K562 (cell line): ENCODE data around the gene HHEX. TPM values are rescaled to one million over a fixed set of nuclear protein-coding genes. Genes with fewer than 3 reads are reported as not detected.

ENCODE experiments used
- ARID1B ChIP-seq: fragments of 450-650 bp; IDR thresholded peaks from 2 replicates; pipeline ENCODE4 v1.6.1; 2016; ENCODE audit warnings: antibody characterized with exemption, mild to moderate bottlenecking, inconsistent platforms
- CTCF ChIP-seq, 3 experiments: IDR thresholded peaks in 2 of 3; conservative IDR thresholded peaks in 1 of 3; 2 replicates each; pipeline ENCODE4 v1.5.1; 2011 to 2012; ENCODE audit warnings: low read length in 3 of 3, mild to moderate bottlenecking in 3 of 3, control low read depth in 2 of 3, improper control_type of control experiment in 1 of 3, inconsistent platforms in 1 of 3, low read depth in 1 of 3, mixed read lengths in 1 of 3, moderate library complexity in 1 of 3; ENCODE audit not compliant: insufficient read depth in 2 of 3
- CTCFL ChIP-seq: IDR thresholded peaks from 2 replicates; pipeline ENCODE4 v1.6.1; 2011; ENCODE audit warnings: borderline replicate concordance, low read depth, mild to moderate bottlenecking, moderate library complexity, low read length; ENCODE audit not compliant: insufficient read depth, poor library complexity, severe bottlenecking
- E2F5 ChIP-seq: sonication (generic); formaldehyde crosslinking; IDR thresholded peaks from 2 replicates; pipeline ENCODE4 v1.8.0; 2022; ENCODE audit warnings: mild to moderate bottlenecking, missing genetic modification reagents
- ETV5 ChIP-seq: sonication (generic); formaldehyde crosslinking; IDR thresholded peaks from 2 replicates; pipeline ENCODE4 v1.4.0; 2020; ENCODE audit warnings: low read depth, mild to moderate bottlenecking, missing genetic modification reagents
- HDAC6 ChIP-seq: IDR thresholded peaks from 2 replicates; pipeline ENCODE4 v1.6.1; 2012; ENCODE audit warnings: low read depth, mild to moderate bottlenecking, control low read depth, inconsistent platforms, low read length, moderate library complexity
- MGA ChIP-seq: fragments of 450-650 bp; IDR thresholded peaks from 2 replicates; pipeline ENCODE4 v1.6.1; 2016; ENCODE audit warnings: mild to moderate bottlenecking, moderate library complexity
- SUPT5H ChIP-seq: fragments of 450-650 bp; IDR thresholded peaks from 2 replicates; pipeline ENCODE4 v1.6.1; 2016
- ZNF239 ChIP-seq: fragments of 250-450 bp; sonication (Bioruptor Pico); IDR thresholded peaks from 2 replicates; pipeline ENCODE4 v1.4.0; 2020; ENCODE audit warnings: mild to moderate bottlenecking
- ZNF253 ChIP-seq: fragments of 250-450 bp; sonication (Bioruptor Pico); conservative IDR thresholded peaks from 2 replicates; pipeline ENCODE4 v1.6.1; 2021; ENCODE audit warnings: mild to moderate bottlenecking
- polyA plus RNA-seq, 8 experiments: library from polyadenylated mRNA; depleted of rRNA in 4 of 8; stranded (reverse) in 5 of 8; unstranded in 3 of 8; fragments of >200 nt; fragmentation: Nextera tagmentation in 2 of 8; fragmentation: Illumina TruSeq in 1 of 8; extraction: Ambion mirVana in 2 of 8; extraction: Trizol in 1 of 8; gene quantifications; 2 replicates each; pipeline versions ENCODE4 v1.2.1 to v1.2.3, GENCODE V29; 2011 to 2014; ENCODE audit warnings: inconsistent platforms in 1 of 8, missing spikeins in 1 of 8
- total RNA-seq, 7 experiments: library from RNA; depleted of rRNA in 6 of 7; stranded (reverse); fragments of >200 nt in 6 of 7; fragmentation: Illumina TruSeq in 2 of 7; extraction: Trizol in 2 of 7; gene quantifications; 2 replicates each; pipeline versions ENCODE4 v1.2.1 to v1.2.3, GENCODE V29; 2011 to 2021; ENCODE audit warnings: low replicate concordance in 1 of 7

Gene HHEX
- total and polyA plus RNA-seq, 9 of the 15 experiments (the other 6 are each of a cell fraction or from before 2014, with no cell fraction given) = 37.2 to 133 (median 80.2) TPM

GRCh38 chr10:92696606-92697383 is 7.0 kb downstream of the HHEX start (continued):
- TF ChIP-seq CTCFL (no peak), ZNF253 (CRISPR knock-in tag) (no peak), E2F5 (no peak), CTCF (IDR thresholded peaks at IDR 0.05 in 2 of 3, conservative IDR thresholded peaks at IDR 0.05 in 1 of 3; ENCODE audit: insufficient read depth in 2 of 3, low read depth in 1 of 3, low read length in 3 of 3) (peak; percentile 27 to 28 (median 27); a peak in 2 of 6 replicates), MGA (no peak; the same call in 1 of the 2 replicates), ZNF239 (CRISPR knock-in tag) (peak; percentile 11; the same call in 1 of the 2 replicates), ETV5 (CRISPR knock-in tag) (peak; percentile 91), ARID1B (0 out of 2 replicates have a peak, but pooled peaks have one; percentile 34), SUPT5H (0 out of 2 replicates have a peak, but pooled peaks have one; percentile 10), HDAC6 (no peak)
